Measurements from ENCODE around the gene SIRT5. TPM values are rescaled to one million over a fixed set of nuclear protein-coding genes. Genes with fewer than 3 reads are reported as not detected.

SIRT5 gene
- total RNA-seq, 1 experiment from 2014 or later, result 7.6 TPM

DNA sequence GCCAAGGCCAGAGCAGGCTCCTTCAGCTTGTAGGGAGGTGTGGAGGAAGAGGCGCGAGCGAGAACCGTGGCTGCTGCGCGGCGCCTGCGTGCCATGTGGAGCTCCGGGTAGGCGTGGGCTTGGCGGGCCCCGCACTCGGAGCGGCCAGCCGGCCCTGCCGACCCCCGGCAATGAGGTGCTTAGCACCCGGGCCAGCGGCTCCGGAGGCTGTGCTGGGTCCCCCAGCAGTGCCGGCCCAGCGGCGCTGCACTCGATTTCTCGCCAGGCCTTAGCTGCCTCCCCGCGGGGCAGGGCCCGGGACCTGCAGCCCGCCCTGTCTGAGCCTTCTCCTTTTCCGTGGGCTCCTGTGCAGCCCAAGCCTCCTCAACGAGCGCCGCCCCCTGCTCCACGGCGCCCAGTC lies 32.9 kb upstream of the SIRT5 start:
- DNase-seq (ENCODE audit: low spot score), result no peak
- Histone ChIP-seq H3K4me3 (ENCODE audit: low read depth, low read length, poor library complexity, severe bottlenecking) (no peak overlapping the region), H3K27ac (ENCODE audit: low read depth, low read length, poor library complexity, severe bottlenecking) (no peak overlapping the region), H3K27me3 (replicated peaks; ENCODE audit: insufficient read depth, low read depth, low read length, poor library complexity) (no peaks in the 10 kb centered on the region), H3K36me3 (ENCODE audit: insufficient read depth, low read length, poor library complexity, severe bottlenecking) (no peaks in the 10 kb centered on the region), H3K4me1 (ENCODE audit: insufficient read depth, low read length, poor library complexity, severe bottlenecking) (no peaks in the 10 kb centered on the region), H3K9me3 (ENCODE audit: low read depth, low read length, poor library complexity, severe bottlenecking) (no peaks in the 10 kb centered on the region)
- intact Hi-C loops (cut with micrococcal nuclease; ENCODE audit: unreplicated experiment), result loop anchor here (10.0 kb wide), 1 partner anchor 347 kb away; no protein-coding TSS in a partner anchor
- no TSS peak for BruUV-seq (replicated peaks)
- ChIA-PET POLR2A (ENCODE audit: low non-redundant PET) (no interaction called here), CTCF (no interaction called here)
- TF ChIP-seq, protein P1, sequence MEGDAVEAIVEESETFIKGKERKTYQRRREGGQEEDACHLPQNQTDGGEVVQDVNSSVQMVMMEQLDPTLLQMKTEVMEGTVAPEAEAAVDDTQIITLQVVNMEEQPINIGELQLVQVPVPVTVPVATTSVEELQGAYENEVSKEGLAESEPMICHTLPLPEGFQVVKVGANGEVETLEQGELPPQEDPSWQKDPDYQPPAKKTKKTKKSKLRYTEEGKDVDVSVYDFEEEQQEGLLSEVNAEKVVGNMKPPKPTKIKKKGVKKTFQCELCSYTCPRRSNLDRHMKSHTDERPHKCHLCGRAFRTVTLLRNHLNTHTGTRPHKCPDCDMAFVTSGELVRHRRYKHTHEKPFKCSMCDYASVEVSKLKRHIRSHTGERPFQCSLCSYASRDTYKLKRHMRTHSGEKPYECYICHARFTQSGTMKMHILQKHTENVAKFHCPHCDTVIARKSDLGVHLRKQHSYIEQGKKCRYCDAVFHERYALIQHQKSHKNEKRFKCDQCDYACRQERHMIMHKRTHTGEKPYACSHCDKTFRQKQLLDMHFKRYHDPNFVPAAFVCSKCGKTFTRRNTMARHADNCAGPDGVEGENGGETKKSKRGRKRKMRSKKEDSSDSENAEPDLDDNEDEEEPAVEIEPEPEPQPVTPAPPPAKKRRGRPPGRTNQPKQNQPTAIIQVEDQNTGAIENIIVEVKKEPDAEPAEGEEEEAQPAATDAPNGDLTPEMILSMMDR (conservative IDR thresholded peaks at IDR 0.05; ENCODE audit: low read depth, low read length), result no peak
- TF ChIP-seq EZH2 (IDR thresholded peaks at IDR 0.05; ENCODE audit: borderline replicate concordance, low read depth, low read length, poor library complexity, severe bottlenecking), result no peak

DNA sequence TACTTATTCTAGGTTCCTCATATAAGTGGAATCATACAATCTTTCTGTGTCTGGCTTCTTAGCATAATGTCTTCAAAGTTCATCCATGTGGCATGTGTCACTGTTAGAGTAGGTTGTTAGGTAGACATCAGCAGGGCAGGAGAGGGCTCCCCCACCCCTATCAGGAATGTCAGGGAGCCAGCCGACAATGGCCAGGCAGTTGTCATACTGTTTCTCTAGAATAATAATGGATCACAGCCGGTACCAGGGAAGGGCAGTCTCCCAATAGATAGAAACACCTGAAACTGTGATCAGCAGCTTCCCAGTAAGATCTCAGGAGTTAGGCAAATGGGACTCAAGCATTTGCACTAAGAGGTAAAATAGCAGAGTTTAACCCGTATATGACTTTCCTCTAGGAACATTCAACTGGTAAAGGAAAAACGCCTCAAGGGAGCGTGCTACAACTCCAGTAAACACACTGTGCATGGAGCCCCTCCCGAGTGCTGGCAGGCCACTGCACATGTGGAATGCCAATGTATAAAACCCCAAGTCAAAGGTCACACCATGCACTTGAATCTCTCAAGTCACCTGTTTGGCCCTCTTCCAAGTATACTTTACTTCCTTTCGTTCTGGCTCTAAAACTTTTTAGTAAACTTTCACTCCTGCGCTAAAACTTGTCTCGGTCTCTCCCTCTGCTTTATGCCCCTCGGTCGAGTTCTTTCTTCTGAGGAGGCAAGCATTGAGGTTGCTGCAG lies 29.8 kb upstream of the SIRT5 start:
- POLR2A ChIA-PET (ENCODE audit: low non-redundant PET), result no interaction called here
- no peak for TF ChIP-seq EZH2 (IDR thresholded peaks at IDR 0.05; ENCODE audit: borderline replicate concordance, low read depth, low read length, poor library complexity, severe bottlenecking)
- TF ChIP-seq, protein P1 (conservative IDR thresholded peaks at IDR 0.05; ENCODE audit: low read depth, low read length), result no peak
- BruUV-seq (replicated peaks), result no TSS peak
- no peak for DNase-seq (ENCODE audit: low spot score)
- Histone ChIP-seq H3K4me3 (ENCODE audit: low read depth, low read length, poor library complexity, severe bottlenecking) (no peak overlapping the region), H3K36me3 (ENCODE audit: insufficient read depth, low read length, poor library complexity, severe bottlenecking) (no peaks in the 10 kb centered on the region), H3K27ac (ENCODE audit: low read depth, low read length, poor library complexity, severe bottlenecking) (no peak overlapping the region), H3K27me3 (replicated peaks; ENCODE audit: insufficient read depth, low read depth, low read length, poor library complexity) (no peaks in the 10 kb centered on the region), H3K4me1 (ENCODE audit: insufficient read depth, low read length, poor library complexity, severe bottlenecking) (no peaks in the 10 kb centered on the region), H3K9me3 (ENCODE audit: low read depth, low read length, poor library complexity, severe bottlenecking) (no peaks in the 10 kb centered on the region)
- CTCF ChIA-PET, result no interaction called here
- intact Hi-C loops (cut with micrococcal nuclease; ENCODE audit: unreplicated experiment), result loop anchor here (10.0 kb wide), 1 partner anchor 350 kb away; no protein-coding TSS in a partner anchor

DNA sequence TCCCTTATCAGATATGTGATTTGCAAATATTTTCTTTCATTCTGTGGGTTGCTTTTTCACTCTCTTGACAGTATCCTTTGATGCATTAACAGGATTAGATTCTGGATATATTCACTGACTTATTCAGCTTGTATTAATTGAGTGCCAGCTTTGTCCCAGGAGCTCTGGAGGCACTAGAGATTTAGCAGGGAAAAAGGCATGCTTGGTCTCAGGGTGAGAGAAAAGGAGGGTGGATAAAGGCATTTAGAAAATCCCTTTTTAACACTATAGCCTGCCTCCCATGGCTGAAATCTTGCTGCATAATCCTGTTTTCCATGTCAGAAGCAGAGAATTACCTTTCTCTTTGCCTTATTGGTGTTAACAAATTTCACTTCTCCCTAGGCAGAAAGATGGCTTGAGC lies 28.5 kb upstream of the SIRT5 start:
- Histone ChIP-seq H3K36me3 (ENCODE audit: insufficient read depth, low read length, poor library complexity, severe bottlenecking) (no peaks in the 10 kb centered on the region), H3K9me3 (ENCODE audit: low read depth, low read length, poor library complexity, severe bottlenecking) (no peaks in the 10 kb centered on the region), H3K27ac (ENCODE audit: low read depth, low read length, poor library complexity, severe bottlenecking) (no peak overlapping the region), H3K27me3 (replicated peaks; ENCODE audit: insufficient read depth, low read depth, low read length, poor library complexity) (no peaks in the 10 kb centered on the region), H3K4me1 (ENCODE audit: insufficient read depth, low read length, poor library complexity, severe bottlenecking) (no peaks in the 10 kb centered on the region), H3K4me3 (ENCODE audit: low read depth, low read length, poor library complexity, severe bottlenecking) (no peak overlapping the region)
- ChIA-PET CTCF (interaction anchor here (0.6 kb wide), 1 partner anchor 268 kb away, joined by 3 read pairs; no protein-coding TSS in a partner anchor), POLR2A (ENCODE audit: low non-redundant PET) (no interaction called here)
- TF ChIP-seq, protein P1 (conservative IDR thresholded peaks at IDR 0.05; ENCODE audit: low read depth, low read length), result no peak
- no peak for TF ChIP-seq EZH2 (IDR thresholded peaks at IDR 0.05; ENCODE audit: borderline replicate concordance, low read depth, low read length, poor library complexity, severe bottlenecking)
- DNase-seq (ENCODE audit: low spot score), result no peak
- BruUV-seq (replicated peaks), result no TSS peak
- intact Hi-C loops (cut with micrococcal nuclease; ENCODE audit: unreplicated experiment), result loop anchor here (10.0 kb wide), 1 partner anchor 351 kb away; no protein-coding TSS in a partner anchor
